SK-MEL-5 (cell line): ENCODE measurements around the gene KIZ. TPM values are rescaled to one million over a fixed set of nuclear protein-coding genes. Genes with fewer than 3 reads are reported as not detected.

Source experiments
- DNase-seq: peaks from one replicate; pipeline ENCODE4 v3.0.0-alpha.2; 2016; ENCODE audit warnings: low read depth, low spot score
- in situ Hi-C: cut with HindIII; loops from 2 replicates; pipeline ENCODE4 v1.10.0; 2016; ENCODE audit warnings: low sequenced_read_pairs, high pct_unique_total_duplicates, low pct_unique_long_range_greater_than_20kb
- total RNA-seq: library from RNA; depleted of rRNA; stranded (reverse); fragments of >200 nt; shearing (Covaris generic); gene quantifications from 2 replicates; pipeline ENCODE4 v1.2.3, GENCODE V29; 2014

Gene KIZ
- total RNA-seq, 1 experiment from 2014 or later = 18.9 TPM

GRCh38 chr20:21184819-21185218 lies 58.9 kb downstream of the KIZ start:
- DNase-seq = no peak
- in situ Hi-C loops = no loop called here

- DNase-seq = no peak
- in situ Hi-C loops = no loop called here
Observed at GRCh38 chr20:21185849-21186248, 60.0 kb downstream of the KIZ start.

GRCh38 chr20:21189761-21190523 lies 64.1 kb downstream of the KIZ start:
- DNase-seq = no peak
- in situ Hi-C loops = no loop called here

GRCh38 chr20:21190869-21191268 lies 65.0 kb downstream of the KIZ start:
- DNase-seq = no peak
- in situ Hi-C loops = no loop called here

- DNase-seq = no peak
- in situ Hi-C loops = no loop called here
Observed at GRCh38 chr20:21191839-21192238, 66.0 kb downstream of the KIZ start.

- in situ Hi-C loops = no loop called here
- DNase-seq = peak; percentile 96
Observed at GRCh38 chr20:21202259-21202658, 76.4 kb downstream of the KIZ start.

- in situ Hi-C loops = no loop called here
- DNase-seq = no peak
Observed at GRCh38 chr20:21203088-21203656, 77.3 kb downstream of the KIZ start.

GRCh38 chr20:21206584-21206983 lies 80.7 kb downstream of the KIZ start:
- in situ Hi-C loops = no loop called here
- no peak for DNase-seq

- in situ Hi-C loops = no loop called here
- no peak for DNase-seq
Observed at GRCh38 chr20:21208999-21209398, 83.1 kb downstream of the KIZ start.

- no peak for DNase-seq
- in situ Hi-C loops = no loop called here
Observed at GRCh38 chr20:21209668-21210067, 83.8 kb downstream of the KIZ start.

- in situ Hi-C loops = no loop called here
- DNase-seq = no peak
Observed at GRCh38 chr20:21213691-21214090, 87.8 kb downstream of the KIZ start.

- no peak for DNase-seq
- in situ Hi-C loops = no loop called here
Observed at GRCh38 chr20:21214431-21214830, 88.5 kb downstream of the KIZ start.

- in situ Hi-C loops = no loop called here
- DNase-seq = no peak
Observed at GRCh38 chr20:21219686-21220085, 93.8 kb downstream of the KIZ start.

GRCh38 chr20:21224217-21224616 lies 98.3 kb downstream of the KIZ start:
- in situ Hi-C loops = no loop called here

GRCh38 chr20:21225215-21225947 lies 99.5 kb downstream of the KIZ start:
- in situ Hi-C loops = no loop called here
- DNase-seq = no peak

More at GRCh38 chr20:21224217-21224616, 98.3 kb downstream of the KIZ start:
- DNase-seq = no peak

GRCh38 chr20:21228511-21228910 lies 102.6 kb downstream of the KIZ start:
- no peak for DNase-seq
- in situ Hi-C loops = no loop called here

GRCh38 chr20:21229163-21229562 lies 103.3 kb downstream of the KIZ start:
- no peak for DNase-seq
- in situ Hi-C loops = no loop called here

GRCh38 chr20:21230220-21230619 lies 104.3 kb downstream of the KIZ start:
- DNase-seq = no peak
- in situ Hi-C loops = no loop called here

GRCh38 chr20:21230686-21231085 lies 104.8 kb downstream of the KIZ start:
- DNase-seq = no peak
- in situ Hi-C loops = no loop called here
